Stimulated activated CD8-positive, alpha-beta memory T cell treated with anti-CD3 and anti-CD28 coated beads, Interleukin-4, amount 100 ng/mL, for 4 hours (primary cell): ENCODE results near the gene COL12A1.
A peak's percentile ranks its signal among the peaks of the same experiment; 100 is the strongest.
"Not testable (repeated sequence)": the region's sequence is repeated elsewhere in the genome, so short reads cannot be mapped to it uniquely, and the experiment has no call there.

Source experiments
- DNase-seq, 2 donors: peaks; one replicate each; pipeline ENCODE4 v3.0.0-alpha.2; 2020; ENCODE audit warnings: low read depth in 2 of 2, low spot score in 1 of 2

COL12A1 gene

DNA sequence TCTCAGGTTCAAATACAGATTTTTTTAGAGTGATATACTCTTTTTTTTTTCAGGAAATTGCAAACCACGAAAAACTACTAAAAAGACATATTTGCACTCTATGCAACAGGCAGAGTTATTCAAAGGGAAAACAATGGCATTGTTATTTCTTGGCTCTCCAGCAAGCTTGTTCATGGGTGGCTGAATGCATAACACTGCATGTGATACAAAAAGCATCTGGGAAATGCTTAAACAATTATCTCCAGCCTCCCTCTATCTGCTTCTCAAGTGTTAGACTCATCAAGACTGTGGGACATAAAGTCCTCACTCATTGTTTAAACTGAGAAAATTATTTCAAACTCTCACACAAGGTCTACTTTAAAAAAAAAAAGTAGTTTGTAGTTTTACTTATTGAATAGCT is 7.3 kb upstream of the COL12A1 start:
- no peak for DNase-seq

GRCh38 chr6:75211920-75212590 is 6.2 kb upstream of the COL12A1 start:
- no peak for DNase-seq

DNA sequence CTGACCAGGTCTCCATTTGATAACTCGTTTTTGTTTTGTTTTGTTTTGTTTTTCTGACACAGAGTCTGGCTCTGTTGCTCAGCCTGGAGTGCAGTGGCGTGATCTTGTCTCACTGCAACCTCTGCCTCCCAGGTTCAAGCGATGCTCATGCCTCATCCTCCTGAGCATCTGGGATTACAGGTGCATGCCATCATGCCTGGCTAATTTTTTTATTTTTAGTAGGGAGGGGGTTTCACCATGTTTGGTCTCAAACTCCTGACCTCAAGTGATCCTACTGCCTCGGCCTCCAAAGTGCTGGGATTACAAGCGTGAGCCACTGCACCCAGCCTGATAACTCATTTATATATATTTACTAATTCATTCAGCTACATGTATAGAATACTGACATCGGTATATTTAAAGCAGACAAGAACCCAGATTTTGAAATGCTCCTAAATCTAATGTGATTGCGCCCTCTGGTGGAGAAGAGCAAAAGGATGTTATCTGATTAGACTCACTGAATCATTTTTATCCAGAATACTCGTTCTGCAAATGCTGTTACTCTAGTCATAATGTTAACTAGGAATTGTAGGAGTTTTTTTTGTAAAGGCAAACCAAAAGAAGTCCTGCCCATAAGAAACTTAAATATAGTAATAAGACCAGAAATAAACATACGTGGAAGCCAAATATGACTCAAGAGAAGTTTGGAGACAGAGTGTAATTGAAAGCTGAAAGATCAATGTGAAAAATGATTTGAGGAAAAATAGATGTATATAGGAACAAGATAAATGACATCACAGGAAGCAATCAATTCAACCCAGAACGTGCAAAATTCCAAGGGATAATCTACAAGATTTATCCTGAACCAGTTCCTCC is 5.3 kb upstream of the COL12A1 start:
- peak in 1 of 2 donors; percentile 31 for DNase-seq

GRCh38 chr6:75209184-75209723 is 3.4 kb upstream of the COL12A1 start:
- no peak for DNase-seq

- peak; percentile 44 to 67 for DNase-seq
Observed at GRCh38 chr6:75208298-75209183, 2.7 kb upstream of the COL12A1 start.

DNA sequence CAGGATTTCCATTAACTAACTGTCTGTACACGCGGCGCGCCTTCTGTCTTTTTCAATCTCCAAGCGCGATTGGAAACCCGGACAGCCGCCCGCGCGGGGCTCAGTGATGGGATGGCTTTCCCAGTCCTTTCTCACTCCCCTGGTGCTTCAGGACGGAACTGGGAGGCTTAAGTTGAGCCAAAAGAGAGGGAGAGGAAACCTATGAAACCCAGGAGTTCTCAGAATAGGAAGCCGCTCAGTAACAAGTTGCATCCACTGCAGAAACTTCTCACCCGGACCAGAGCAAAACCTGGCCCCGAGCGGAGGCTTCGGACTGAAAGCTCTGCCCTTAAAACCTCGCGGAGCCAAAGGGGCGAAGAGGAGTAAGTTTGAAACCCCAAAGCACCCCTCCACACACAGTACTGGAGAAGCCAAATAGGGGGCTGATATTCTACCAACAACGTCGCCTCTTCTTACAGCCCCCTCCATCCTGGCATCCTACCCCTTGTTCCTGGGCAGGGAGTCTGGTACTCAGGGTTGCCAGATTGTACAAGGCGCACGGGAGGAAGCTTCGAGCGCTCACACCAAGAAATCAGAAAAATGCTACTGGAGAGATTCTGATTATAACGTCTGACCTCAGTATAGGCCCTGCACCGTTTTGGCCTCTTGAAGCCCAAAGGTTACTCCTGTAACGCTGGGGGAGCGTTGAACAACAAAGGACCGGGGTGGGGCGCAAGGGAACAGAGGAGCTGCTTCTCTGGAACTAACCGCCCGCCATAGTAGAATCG is 906 bp upstream of the COL12A1 start:
- DNase-seq, result no peak

- DNase-seq, result no peak
Observed at GRCh38 chr6:75204959-75205775, 686 bp downstream of the COL12A1 start.

- DNase-seq, result no peak
Observed at GRCh38 chr6:75204217-75204958, 1.5 kb downstream of the COL12A1 start.

DNA sequence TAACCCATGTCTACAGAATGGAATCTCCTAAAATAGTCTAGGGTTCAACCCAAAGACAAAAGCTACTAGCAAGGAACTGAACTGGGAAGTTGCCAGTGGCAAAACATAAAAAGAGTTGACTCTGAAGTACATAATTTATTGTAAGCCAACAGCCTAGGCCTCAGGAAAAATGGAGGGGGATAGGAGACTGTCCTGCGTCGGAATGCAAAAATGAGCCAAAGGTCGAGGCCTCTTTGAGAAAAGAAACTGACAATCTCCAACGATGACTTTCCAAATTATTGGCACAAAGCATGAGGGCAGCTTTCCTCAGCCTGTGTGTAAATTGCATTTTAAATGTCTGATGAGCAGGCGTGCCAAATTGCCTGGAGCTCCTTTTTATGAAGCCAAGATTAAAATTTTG is 2.1 kb downstream of the COL12A1 start:
- no peak for DNase-seq

- no peak for DNase-seq
Observed at GRCh38 chr6:75202676-75203131, 3.1 kb downstream of the COL12A1 start.

DNA sequence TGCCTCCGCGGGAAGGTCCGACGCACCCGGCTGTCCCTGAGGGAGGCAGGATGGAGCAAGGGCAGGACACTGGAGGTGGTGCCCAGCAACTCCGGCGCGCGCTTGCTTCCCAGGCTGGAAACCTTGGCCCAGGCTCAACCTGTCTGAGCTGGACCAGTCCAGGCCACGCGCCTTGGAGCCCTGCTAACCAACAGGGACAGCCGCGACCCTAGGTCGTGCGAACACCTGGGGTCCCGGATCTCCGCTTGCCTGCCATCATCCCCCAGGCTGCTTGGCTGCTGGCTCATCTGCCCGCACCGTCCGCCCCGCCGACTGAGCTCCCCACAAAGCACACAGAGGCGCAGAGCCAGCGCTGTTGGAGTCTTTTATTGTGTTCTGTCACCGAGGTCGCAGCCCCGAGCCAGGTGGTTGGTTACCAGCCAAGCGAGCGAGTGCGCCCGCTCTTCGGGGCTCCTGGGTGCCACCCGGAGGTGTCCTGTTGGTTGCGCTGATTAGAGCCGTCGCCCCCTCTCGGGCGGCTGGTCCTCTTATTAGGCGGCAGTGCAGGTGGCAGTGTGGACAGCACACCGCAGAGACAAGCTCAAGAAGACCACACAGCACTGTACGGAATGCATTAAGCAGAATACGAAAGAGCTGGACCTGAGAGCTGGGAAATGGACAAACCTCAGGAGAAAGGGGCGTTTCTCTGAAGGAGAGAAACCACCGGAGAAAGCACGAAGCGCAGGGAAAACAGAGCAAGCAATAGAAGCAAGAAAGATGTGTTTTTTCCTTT is 3.8 kb downstream of the COL12A1 start:
- DNase-seq, result no peak

DNA sequence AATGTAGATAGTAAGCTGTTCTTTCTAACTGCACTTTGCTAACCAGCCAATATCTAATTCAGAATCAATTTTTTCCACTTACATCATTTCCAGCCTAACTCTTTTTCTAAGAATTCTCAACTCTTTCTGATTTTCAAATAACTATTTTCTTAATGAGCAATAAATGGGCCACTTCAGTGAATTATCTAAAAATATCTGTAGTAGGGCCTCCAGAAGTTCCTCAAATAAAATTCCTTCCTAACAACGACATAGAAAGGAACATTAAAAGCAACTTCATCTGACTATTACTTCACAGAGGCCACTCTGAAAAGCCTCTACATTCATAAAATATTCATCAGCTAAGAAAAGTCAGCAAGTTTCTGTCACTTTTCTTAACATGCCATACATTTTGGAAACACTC is 4.8 kb downstream of the COL12A1 start:
- no peak for DNase-seq

GRCh38 chr6:75199889-75200288 is 6.0 kb downstream of the COL12A1 start:
- no peak for DNase-seq

DNA sequence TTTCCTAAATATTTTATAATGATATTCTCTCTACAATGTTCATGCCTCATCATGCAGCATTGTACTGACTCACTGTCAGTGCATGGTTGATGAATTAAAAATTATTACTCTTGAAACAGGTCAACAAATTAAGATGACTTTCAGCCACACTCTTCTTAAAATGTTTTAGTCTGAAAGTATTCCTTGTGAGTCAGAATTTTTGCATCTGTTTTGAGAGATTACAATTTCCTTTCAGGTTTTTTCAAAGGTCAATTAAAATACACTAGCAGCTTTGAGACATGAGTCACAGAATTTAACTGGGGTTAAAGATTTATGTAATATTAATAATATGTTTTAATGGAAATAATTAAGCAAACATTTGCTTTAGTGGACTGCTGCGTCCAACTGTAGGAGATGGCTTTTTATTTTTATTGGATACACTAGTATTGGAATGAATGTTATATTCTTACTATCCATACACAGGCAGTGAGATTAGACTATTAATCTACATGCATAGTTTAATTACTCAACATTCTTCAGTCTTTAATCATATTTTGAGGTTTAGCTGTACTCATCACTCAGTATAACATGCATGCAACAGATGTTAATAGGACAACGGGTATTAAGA is 9.7 kb downstream of the COL12A1 start:
- no peak for DNase-seq

GRCh38 chr6:75188221-75188925 is 17.5 kb downstream of the COL12A1 start:
- DNase-seq, result no peak

GRCh38 chr6:75186581-75186980 is 19.3 kb downstream of the COL12A1 start:
- DNase-seq, result not testable (repeated sequence)

- no peak for DNase-seq
Observed at GRCh38 chr6:75183099-75183541, 22.7 kb downstream of the COL12A1 start.
